ENCODE measurements around the gene RAD51B. TPM values are rescaled to one million over a fixed set of nuclear protein-coding genes. Genes with fewer than 3 reads are reported as not detected.
A peak's percentile ranks its signal among the peaks of the same experiment; 100 is the strongest.

The RAD51B gene
- total RNA-seq, 3 donors from 2014 or later = 10.6 to 77.6 (median 33.8) TPM

GRCh38 chr14:68238976-68239375 is 419.4 kb downstream of the RAD51B start:
- TF ChIP-seq POLR2AphosphoS5 (IDR thresholded peaks at IDR 0.05) (no peak), CTCF (IDR thresholded peaks at IDR 0.05) (no peak), POLR2A (IDR thresholded peaks at IDR 0.05) (no peak)
- H3K27ac ChIP-seq = peak overlapping the region; percentile 56 to 85
- intact Hi-C loops (cut with DNase I; ENCODE audit: low total_unique reads) = no loop called here

GRCh38 chr14:68239988-68240771 is 420.6 kb downstream of the RAD51B start:
- Histone ChIP-seq H3K4me1 (peaks cover 0 to 16% of the 10 kb centered on the region in 2 donors), H3K36me3 (no peaks in the 10 kb centered on the region), H3K9me3 (no peaks in the 10 kb centered on the region), H3K4me3 (no peak overlapping the region), H3K27me3 (no peaks in the 10 kb centered on the region), H3K27ac (peak overlapping the region; percentile 74 to 85)
- DNase-seq (ENCODE audit: low spot score in 2 of 2) = no peak
- TF ChIP-seq POLR2A (IDR thresholded peaks at IDR 0.05) (no peak), POLR2AphosphoS5 (IDR thresholded peaks at IDR 0.05) (no peak), CTCF (IDR thresholded peaks at IDR 0.05) (no peak)
- intact Hi-C loops (cut with DNase I; ENCODE audit: low total_unique reads) = no loop called here

More at GRCh38 chr14:68238976-68239375, 419.4 kb downstream of the RAD51B start:
- Histone ChIP-seq H3K27me3 (no peaks in the 10 kb centered on the region), H3K36me3 (no peaks in the 10 kb centered on the region), H3K4me3 (no peak overlapping the region), H3K4me1 (peaks cover 0 to 5% of the 10 kb centered on the region in 2 donors), H3K9me3 (no peaks in the 10 kb centered on the region)
- DNase-seq (ENCODE audit: low spot score in 2 of 2) = no peak

- no peaks in the 10 kb centered on the region for H3K9me3 ChIP-seq
- no peak for DNase-seq (ENCODE audit: low spot score in 2 of 2)
- intact Hi-C loops (cut with DNase I; ENCODE audit: low total_unique reads) = no loop called here
- no peaks in the 10 kb centered on the region for H3K27me3 ChIP-seq
- TF ChIP-seq POLR2A (IDR thresholded peaks at IDR 0.05) (no peak), POLR2AphosphoS5 (IDR thresholded peaks at IDR 0.05) (no peak), CTCF (IDR thresholded peaks at IDR 0.05) (no peak)
- H3K4me1 ChIP-seq = peaks cover 0 to 25% of the 10 kb centered on the region in 2 donors
- H3K27ac ChIP-seq = peak overlapping the region; percentile 48 to 85
- no peaks in the 10 kb centered on the region for H3K36me3 ChIP-seq
- no peak overlapping the region for H3K4me3 ChIP-seq
These were observed 422.4 kb downstream of the RAD51B start for GRCh38 chr14:68241862-68242487.

GRCh38 chr14:68243450-68244010 is 424.0 kb downstream of the RAD51B start:
- TF ChIP-seq CTCF (IDR thresholded peaks at IDR 0.05) = no peak
- TF ChIP-seq POLR2AphosphoS5 (IDR thresholded peaks at IDR 0.05) = no peak
- no peak for TF ChIP-seq POLR2A (IDR thresholded peaks at IDR 0.05)
- H3K4me1 ChIP-seq = peaks cover 8 to 37% of the 10 kb centered on the region in 2 donors
- no peaks in the 10 kb centered on the region for H3K36me3 ChIP-seq
- intact Hi-C loops (cut with DNase I; ENCODE audit: low total_unique reads) = no loop called here
- peak overlapping the region; percentile 36 to 90 for H3K27ac ChIP-seq
- no peak for DNase-seq (ENCODE audit: low spot score in 2 of 2)
- no peaks in the 10 kb centered on the region for H3K27me3 ChIP-seq
- no peak overlapping the region for H3K4me3 ChIP-seq
- no peaks in the 10 kb centered on the region for H3K9me3 ChIP-seq
